ENCODE data around the gene FLOT2. TPM values are rescaled to one million over a fixed set of nuclear protein-coding genes. Genes with fewer than 3 reads are reported as not detected.

FLOT2 gene
- total and polyA plus RNA-seq, 2 donors (not counting 3 experiments of a cell fraction or from before 2014, with no cell fraction given): 169 to 180 TPM

DNA sequence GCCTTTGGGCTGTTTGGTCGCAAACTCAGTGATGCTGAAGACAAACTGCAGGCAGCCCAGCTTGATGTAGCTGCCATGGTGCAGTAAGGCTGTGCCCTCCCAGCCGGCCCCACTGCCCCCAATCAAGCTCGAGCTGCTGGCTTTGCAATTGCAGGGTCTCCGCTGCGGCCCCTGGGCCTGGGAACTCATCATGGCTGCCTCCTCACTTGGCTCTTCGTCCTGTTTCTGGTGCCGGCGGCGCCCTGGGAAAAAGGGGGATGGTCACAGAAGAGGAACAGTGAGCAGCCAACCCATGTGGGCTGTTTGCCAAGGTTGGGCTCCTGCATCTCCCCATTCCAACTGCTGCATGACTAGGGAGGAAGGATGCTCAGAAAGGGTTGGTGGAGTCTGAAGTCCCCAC lies 8.7 kb upstream of the FLOT2 start:
- H3K27ac ChIP-seq (ENCODE audit: insufficient read depth, low read depth, low read length): no peak overlapping the region
- intact Hi-C loops (cut with micrococcal nuclease): no loop called here
- peaks cover 18% of the 10 kb centered on the region for H3K4me1 ChIP-seq (ENCODE audit: control insufficient read depth, extremely low read depth, insufficient read depth, low read length)
- H3K36me3 ChIP-seq (ENCODE audit: control insufficient read depth in 2 of 2, extremely low read depth in 1 of 2, insufficient read depth in 2 of 2, low read length in 2 of 2): peaks cover 19 to 38% of the 10 kb centered on the region in 2 experiments
- no peak overlapping the region for H3K9ac ChIP-seq (replicated peaks; ENCODE audit: extremely low read depth, insufficient read depth, low read length)
- FAIRE-seq (no peak), DNase-seq (ENCODE audit: low read depth, low spot score) (no peak)
- H3K79me2 ChIP-seq (ENCODE audit: control insufficient read depth, insufficient read depth, low read length): no peaks in the 10 kb centered on the region
- no peaks in the 10 kb centered on the region for H3K9me1 ChIP-seq (replicated peaks; ENCODE audit: control insufficient read depth, extremely low read depth, insufficient read depth, low read length)
- no peak for TF ChIP-seq POLR2A (IDR thresholded peaks at IDR 0.05; ENCODE audit: low read depth, low read length)
- TF ChIP-seq FOS (IDR thresholded peaks at IDR 0.05; ENCODE audit: borderline replicate concordance, insufficient read depth, low read length): no peak
- no peak for TF ChIP-seq POLR2AphosphoS5 (IDR thresholded peaks at IDR 0.05; ENCODE audit: insufficient read depth, low read depth, low read length)
- no peak for TF ChIP-seq EZH2 (IDR thresholded peaks at IDR 0.05; ENCODE audit: borderline replicate concordance, low read depth, low read length, severe bottlenecking)
- no peak for TF ChIP-seq GATA2 (IDR thresholded peaks at IDR 0.05; ENCODE audit: insufficient read depth, insufficient read length, low read depth, low read length)
- TF ChIP-seq, protein P1, sequence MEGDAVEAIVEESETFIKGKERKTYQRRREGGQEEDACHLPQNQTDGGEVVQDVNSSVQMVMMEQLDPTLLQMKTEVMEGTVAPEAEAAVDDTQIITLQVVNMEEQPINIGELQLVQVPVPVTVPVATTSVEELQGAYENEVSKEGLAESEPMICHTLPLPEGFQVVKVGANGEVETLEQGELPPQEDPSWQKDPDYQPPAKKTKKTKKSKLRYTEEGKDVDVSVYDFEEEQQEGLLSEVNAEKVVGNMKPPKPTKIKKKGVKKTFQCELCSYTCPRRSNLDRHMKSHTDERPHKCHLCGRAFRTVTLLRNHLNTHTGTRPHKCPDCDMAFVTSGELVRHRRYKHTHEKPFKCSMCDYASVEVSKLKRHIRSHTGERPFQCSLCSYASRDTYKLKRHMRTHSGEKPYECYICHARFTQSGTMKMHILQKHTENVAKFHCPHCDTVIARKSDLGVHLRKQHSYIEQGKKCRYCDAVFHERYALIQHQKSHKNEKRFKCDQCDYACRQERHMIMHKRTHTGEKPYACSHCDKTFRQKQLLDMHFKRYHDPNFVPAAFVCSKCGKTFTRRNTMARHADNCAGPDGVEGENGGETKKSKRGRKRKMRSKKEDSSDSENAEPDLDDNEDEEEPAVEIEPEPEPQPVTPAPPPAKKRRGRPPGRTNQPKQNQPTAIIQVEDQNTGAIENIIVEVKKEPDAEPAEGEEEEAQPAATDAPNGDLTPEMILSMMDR (IDR thresholded peaks at IDR 0.05; ENCODE audit: extremely low read depth in 1 of 2, insufficient read depth in 1 of 2, low read depth in 1 of 2, low read length in 2 of 2): no peak
- TF ChIP-seq MYC (IDR thresholded peaks at IDR 0.05; ENCODE audit: low read depth, low read length): no peak
- TF ChIP-seq, protein P2, sequence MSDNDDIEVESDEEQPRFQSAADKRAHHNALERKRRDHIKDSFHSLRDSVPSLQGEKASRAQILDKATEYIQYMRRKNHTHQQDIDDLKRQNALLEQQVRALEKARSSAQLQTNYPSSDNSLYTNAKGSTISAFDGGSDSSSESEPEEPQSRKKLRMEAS (IDR thresholded peaks at IDR 0.05; ENCODE audit: insufficient read depth, insufficient read length): no peak
- ChIA-PET POLR2A (no interaction called here), CTCF (interaction anchor here (0.9 to 7.3 kb wide), 6 partner anchors 10 to 211 kb away, joined by 3 to 62 read pairs (median 10); partner anchors contain the start of genes FLOT2 and PHF12)
- no peak overlapping the region for H3K4me3 ChIP-seq (replicated peaks in 1 of 3; ENCODE audit: insufficient read depth in 1 of 3, low read depth in 1 of 3, low read length in 3 of 3)
- H3K4me2 ChIP-seq (ENCODE audit: insufficient read depth, low read length): no peak overlapping the region
- TSS peak; percentile 16 for BruUV-seq (replicated peaks)
- dilution Hi-C loops (cut with MboI; ENCODE audit: extremely low pct_ligation_motif_present, low sequenced_read_pairs): no loop called here
- no peaks in the 10 kb centered on the region for H4K20me1 ChIP-seq (replicated peaks; ENCODE audit: control insufficient read depth, extremely low read depth, insufficient read depth, low read length)
- H2AFZ ChIP-seq (ENCODE audit: low read depth, low read length): no peak overlapping the region
- H3K27me3 ChIP-seq (ENCODE audit: control insufficient read depth in 2 of 2, insufficient read depth in 2 of 2, low read length in 2 of 2): no peaks in the 10 kb centered on the region
- H3K9me3 ChIP-seq (replicated peaks; ENCODE audit: control insufficient read depth, insufficient read depth, low read length): no peaks in the 10 kb centered on the region

All from endothelial cell of umbilical vein (primary cell).